MM.1S (cell line): ENCODE results near the gene ZNF367.
A peak's percentile ranks its signal among the peaks of the same experiment; 100 is the strongest.

Experiments used
- DNase-seq: peaks from one replicate; pipeline ENCODE4 v3.0.0-alpha.2; 2015
- H2AFZ ChIP-seq: fragments of 300-600 bp; sonication (generic); 2 replicates; pipeline ENCODE4 v1.6.0; 2016; ENCODE audit warnings: antibody characterized with exemption, low read length
- H3F3A ChIP-seq: fragments of 300-600 bp; sonication (generic); 2 replicates; pipeline ENCODE4 v1.6.1; 2016; ENCODE audit warnings: mild to moderate bottlenecking, antibody characterized with exemption, low read length, moderate library complexity, mixed read lengths; ENCODE audit not compliant: insufficient read depth
- H3K27ac ChIP-seq: fragments of 300-600 bp; sonication (generic); 2 replicates; pipeline ENCODE4 v1.5.1; 2016; ENCODE audit warnings: mild to moderate bottlenecking, low read length
- H3K27me3 ChIP-seq: fragments of 300-600 bp; sonication (generic); replicated peaks from 2 replicates; pipeline ENCODE4 v1.6.0; 2016; ENCODE audit warnings: low read length; ENCODE audit not compliant: insufficient read depth
- H3K36me3 ChIP-seq: fragments of 300-600 bp; sonication (generic); replicated peaks from 2 replicates; pipeline ENCODE4 v1.6.1; 2016; ENCODE audit warnings: mild to moderate bottlenecking, low read length, mixed read lengths; ENCODE audit not compliant: insufficient read depth
- H3K4me1 ChIP-seq: fragments of 300-600 bp; sonication (generic); 2 replicates; pipeline ENCODE4 v1.6.1; 2016; ENCODE audit warnings: low read length, mixed read lengths
- H3K4me2 ChIP-seq: fragments of 300-600 bp; sonication (generic); 2 replicates; pipeline ENCODE4 v1.6.0; 2016; ENCODE audit warnings: low read depth, low read length
- H3K4me3 ChIP-seq: fragments of 300-600 bp; sonication (generic); 2 replicates; pipeline ENCODE4 v1.5.1; 2016; ENCODE audit warnings: low read length, mixed read lengths
- H3K79me2 ChIP-seq: fragments of 300-600 bp; sonication (generic); 2 replicates; pipeline ENCODE4 v1.6.1; 2016; ENCODE audit warnings: mixed run types, low read length, mixed read lengths
- H3K9ac ChIP-seq: fragments of 300-600 bp; sonication (generic); 2 replicates; pipeline ENCODE4 v1.6.1; 2016; ENCODE audit warnings: low read length, mixed read lengths
- H3K9me2 ChIP-seq: fragments of 300-600 bp; sonication (generic); replicated peaks from 2 replicates; pipeline ENCODE4 v1.6.1; 2016; ENCODE audit warnings: mild to moderate bottlenecking, low read length, mixed read lengths; ENCODE audit not compliant: insufficient read depth
- H3K9me3 ChIP-seq: fragments of 300-600 bp; sonication (generic); replicated peaks from 2 replicates; pipeline ENCODE4 v1.6.1; 2016; ENCODE audit warnings: mild to moderate bottlenecking, low read length, mixed read lengths; ENCODE audit not compliant: insufficient read depth
- H4K20me1 ChIP-seq: fragments of 300-600 bp; sonication (generic); 2 replicates; pipeline ENCODE4 v1.6.1; 2016; ENCODE audit warnings: mild to moderate bottlenecking, low read length, moderate library complexity, mixed read lengths; ENCODE audit not compliant: insufficient read depth
- CTCF ChIP-seq: fragments of 300-600 bp; sonication (generic); IDR thresholded peaks from 2 replicates; pipeline ENCODE4 v1.5.1; 2016; ENCODE audit warnings: antibody characterized with exemption, low read length, mixed read lengths
- EZH2 ChIP-seq: fragments of 300-600 bp; sonication (generic); optimal IDR thresholded peaks from 2 replicates; pipeline ENCODE3; 2017; ENCODE audit warnings: low read depth, mild to moderate bottlenecking, antibody characterized with exemption, low read length, mixed read lengths
- EZH2phosphoT487 ChIP-seq: fragments of 300-600 bp; sonication (generic); IDR thresholded peaks from 2 replicates; pipeline ENCODE4 v1.6.1; 2018; ENCODE audit warnings: antibody characterized with exemption, low read length

The ZNF367 gene

GRCh38 chr9:96449523-96449844 is 31.3 kb upstream of the ZNF367 start:
- Histone ChIP-seq H3K9ac (no peak overlapping the region; the same call in 1 of the 2 replicates), H3K4me1 (no peaks in the 10 kb centered on the region), H3K9me3 (no peaks in the 10 kb centered on the region), H3K27me3 (0 out of 2 replicates have a peak, but pooled peaks cover 3% of the 10 kb centered on the region), H3K4me3 (peak overlapping the region; percentile 64), H3K36me3 (no peaks in the 10 kb centered on the region), H2AFZ (peak overlapping the region; percentile 75), H3K79me2 (no peaks in the 10 kb centered on the region), H3K9me2 (no peaks in the 10 kb centered on the region), H3K4me2 (peak overlapping the region; percentile 93), H3K27ac (no peak overlapping the region), H4K20me1 (no peaks in the 10 kb centered on the region), H3F3A (no peaks in the 10 kb centered on the region)
- TF ChIP-seq EZH2phosphoT487 (no peak), CTCF (no peak), EZH2 (no peak)
- no peak for DNase-seq

GRCh38 chr9:96448546-96449170 is 30.5 kb upstream of the ZNF367 start:
- DNase-seq: no peak
- Histone ChIP-seq H3K9me3 (no peaks in the 10 kb centered on the region), H3K36me3 (no peaks in the 10 kb centered on the region), H3K4me3 (no peak overlapping the region), H3K27me3 (0 out of 2 replicates have a peak, but pooled peaks cover 3% of the 10 kb centered on the region), H3K79me2 (no peaks in the 10 kb centered on the region), H3K27ac (no peak overlapping the region), H3K4me1 (no peaks in the 10 kb centered on the region), H3K4me2 (no peak overlapping the region), H4K20me1 (no peaks in the 10 kb centered on the region), H3K9ac (no peak overlapping the region), H3K9me2 (no peaks in the 10 kb centered on the region), H2AFZ (no peak overlapping the region), H3F3A (no peaks in the 10 kb centered on the region)
- TF ChIP-seq EZH2 (no peak), EZH2phosphoT487 (no peak), CTCF (no peak)

GRCh38 chr9:96447406-96447805 is 29.2 kb upstream of the ZNF367 start:
- H2AFZ ChIP-seq: no peak overlapping the region
- no peaks in the 10 kb centered on the region for H3K4me1 ChIP-seq
- no peaks in the 10 kb centered on the region for H4K20me1 ChIP-seq
- no peaks in the 10 kb centered on the region for H3F3A ChIP-seq
- H3K4me2 ChIP-seq: no peak overlapping the region
- H3K9me3 ChIP-seq: no peaks in the 10 kb centered on the region
- H3K4me3 ChIP-seq: no peak overlapping the region
- H3K27me3 ChIP-seq: 0 out of 2 replicates have a peak, but pooled peaks cover 3% of the 10 kb centered on the region
- no peak for TF ChIP-seq CTCF
- TF ChIP-seq EZH2phosphoT487: no peak
- no peak for TF ChIP-seq EZH2
- H3K27ac ChIP-seq: no peak overlapping the region
- H3K79me2 ChIP-seq: no peaks in the 10 kb centered on the region
- no peak overlapping the region for H3K9ac ChIP-seq
- DNase-seq: no peak
- H3K9me2 ChIP-seq: no peaks in the 10 kb centered on the region
- H3K36me3 ChIP-seq: no peaks in the 10 kb centered on the region
